Neutrophil (primary cell): ENCODE data around the gene NTRK3.

Experiments
- H3K27ac ChIP-seq: fragments of 200-600 bp; sonication (generic); 2 replicates; pipeline ENCODE4 v1.5.1; 2016; ENCODE audit warnings: mild to moderate bottlenecking, moderate library complexity
- H3K27me3 ChIP-seq: fragments of 200-600 bp; sonication (generic); 2 replicates; pipeline ENCODE4 v1.6.0; 2016; ENCODE audit warnings: mild to moderate bottlenecking
- H3K36me3 ChIP-seq: fragments of 200-600 bp; sonication (generic); 2 replicates; pipeline ENCODE4 v1.5.1; 2017
- H3K4me1 ChIP-seq, 2 experiments: fragments of 200-600 bp in 1 of 2; sonication (generic) in 1 of 2; 1 replicate in 1 of 2; 2 replicates in 1 of 2; pipeline versions ENCODE4 v1.5.1 to v1.6.1; 2013 to 2016; ENCODE audit warnings: low read depth in 1 of 2, low read length in 1 of 2, mild to moderate bottlenecking in 1 of 2, moderate library complexity in 1 of 2; ENCODE audit not compliant: control insufficient read depth in 1 of 2, insufficient read depth in 1 of 2
- H3K4me3 ChIP-seq, 2 experiments: fragments of 200-600 bp in 1 of 2; sonication (generic) in 1 of 2; 1 replicate in 1 of 2; 2 replicates in 1 of 2; pipeline ENCODE4 v1.5.1; 2013 to 2016; ENCODE audit warnings: low read depth in 1 of 2, low read length in 1 of 2, mild to moderate bottlenecking in 1 of 2, moderate library complexity in 1 of 2
- H3K9me3 ChIP-seq: fragments of 200-600 bp; sonication (generic); 2 replicates; pipeline ENCODE4 v1.5.1; 2016
- TF ChIP-seq, protein P1 (sequence below): fragments of 200-600 bp; sonication (generic); IDR thresholded peaks from 2 replicates; pipeline ENCODE4 v1.5.1; 2016; ENCODE audit warnings: antibody characterized with exemption

NTRK3 gene

GRCh38 chr15:87959662-87960061, 296.9 kb downstream of the NTRK3 start:
- Histone ChIP-seq H3K27ac (no peak overlapping the region), H3K27me3 (peaks cover 18% of the 10 kb centered on the region), H3K4me3 (no peak overlapping the region), H3K36me3 (no peaks in the 10 kb centered on the region), H3K9me3 (no peaks in the 10 kb centered on the region), H3K4me1 (no peaks in the 10 kb centered on the region)
- TF ChIP-seq, protein P1, sequence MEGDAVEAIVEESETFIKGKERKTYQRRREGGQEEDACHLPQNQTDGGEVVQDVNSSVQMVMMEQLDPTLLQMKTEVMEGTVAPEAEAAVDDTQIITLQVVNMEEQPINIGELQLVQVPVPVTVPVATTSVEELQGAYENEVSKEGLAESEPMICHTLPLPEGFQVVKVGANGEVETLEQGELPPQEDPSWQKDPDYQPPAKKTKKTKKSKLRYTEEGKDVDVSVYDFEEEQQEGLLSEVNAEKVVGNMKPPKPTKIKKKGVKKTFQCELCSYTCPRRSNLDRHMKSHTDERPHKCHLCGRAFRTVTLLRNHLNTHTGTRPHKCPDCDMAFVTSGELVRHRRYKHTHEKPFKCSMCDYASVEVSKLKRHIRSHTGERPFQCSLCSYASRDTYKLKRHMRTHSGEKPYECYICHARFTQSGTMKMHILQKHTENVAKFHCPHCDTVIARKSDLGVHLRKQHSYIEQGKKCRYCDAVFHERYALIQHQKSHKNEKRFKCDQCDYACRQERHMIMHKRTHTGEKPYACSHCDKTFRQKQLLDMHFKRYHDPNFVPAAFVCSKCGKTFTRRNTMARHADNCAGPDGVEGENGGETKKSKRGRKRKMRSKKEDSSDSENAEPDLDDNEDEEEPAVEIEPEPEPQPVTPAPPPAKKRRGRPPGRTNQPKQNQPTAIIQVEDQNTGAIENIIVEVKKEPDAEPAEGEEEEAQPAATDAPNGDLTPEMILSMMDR = no peak

GRCh38 chr15:87959080-87959479, 297.5 kb downstream of the NTRK3 start:
- H3K36me3 ChIP-seq = no peaks in the 10 kb centered on the region
- no peak overlapping the region for H3K4me3 ChIP-seq
- H3K27me3 ChIP-seq = peaks cover 18% of the 10 kb centered on the region
- H3K4me1 ChIP-seq = no peaks in the 10 kb centered on the region
- TF ChIP-seq, protein P1 = no peak
- H3K9me3 ChIP-seq = no peaks in the 10 kb centered on the region
- H3K27ac ChIP-seq = no peak overlapping the region

DNA sequence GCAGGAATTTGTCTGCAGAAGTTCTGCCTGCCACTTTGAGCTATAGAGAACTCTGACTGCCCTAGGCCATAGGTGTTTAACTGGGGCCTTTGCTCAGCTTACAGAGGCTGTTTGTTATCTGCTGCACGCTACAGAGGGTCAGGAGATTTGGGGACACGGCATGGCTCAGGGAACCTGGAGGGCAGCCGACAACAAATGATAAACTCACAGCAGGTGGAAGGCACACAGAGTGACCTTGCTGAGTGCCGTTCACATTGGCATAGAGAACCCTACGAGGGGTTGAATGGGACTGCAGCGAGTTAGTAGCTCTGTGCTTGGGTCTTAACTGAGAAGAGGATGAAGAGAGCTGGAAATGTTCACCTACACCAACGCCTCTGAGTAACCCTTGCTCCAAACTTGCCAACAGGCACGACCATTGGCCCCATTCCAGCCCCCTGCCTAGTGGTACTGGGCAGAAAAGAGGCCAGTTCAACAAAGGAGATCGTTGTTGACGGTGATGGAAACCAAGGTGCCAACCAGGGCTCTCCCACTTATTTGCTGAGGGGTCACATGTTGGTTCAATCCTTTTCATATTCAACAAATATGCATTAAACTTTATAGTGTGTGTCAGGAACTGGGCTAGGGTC, 301.1 kb downstream of the NTRK3 start:
- Histone ChIP-seq H3K27me3 (no peaks in the 10 kb centered on the region), H3K4me3 (no peak overlapping the region), H3K27ac (no peak overlapping the region), H3K36me3 (no peaks in the 10 kb centered on the region), H3K4me1 (no peaks in the 10 kb centered on the region), H3K9me3 (no peaks in the 10 kb centered on the region)
- TF ChIP-seq, protein P1 = no peak

- Histone ChIP-seq H3K9me3 (no peaks in the 10 kb centered on the region), H3K4me3 (no peak overlapping the region), H3K27ac (no peak overlapping the region), H3K4me1 (no peaks in the 10 kb centered on the region), H3K27me3 (no peaks in the 10 kb centered on the region), H3K36me3 (no peaks in the 10 kb centered on the region)
- TF ChIP-seq, protein P1 = no peak
These were observed 301.7 kb downstream of the NTRK3 start for GRCh38 chr15:87954793-87955192.

GRCh38 chr15:87952736-87953287, 303.7 kb downstream of the NTRK3 start:
- H3K4me1 ChIP-seq = no peaks in the 10 kb centered on the region
- no peaks in the 10 kb centered on the region for H3K27me3 ChIP-seq
- H3K4me3 ChIP-seq = no peak overlapping the region
- no peaks in the 10 kb centered on the region for H3K36me3 ChIP-seq
- TF ChIP-seq, protein P1 = no peak
- H3K9me3 ChIP-seq = no peaks in the 10 kb centered on the region
- no peak overlapping the region for H3K27ac ChIP-seq
